Parathyroid adenoma (tissue), 2 donors: ENCODE measurements around the gene NADK2.

Source experiments
- H2AFZ ChIP-seq: fragments of 300-600 bp; sonication (generic); one replicate; pipeline ENCODE4 v1.7.0; 2017; ENCODE audit warnings: antibody characterized with exemption, mild to moderate bottlenecking
- H3K27ac ChIP-seq: fragments of 300-600 bp; sonication (generic); one replicate; pipeline ENCODE4 v1.7.0; 2017
- H3K27me3 ChIP-seq: fragments of 300-600 bp; sonication (generic); one replicate; pipeline ENCODE4 v1.7.0; 2017; ENCODE audit warnings: low read length; ENCODE audit not compliant: control insufficient read depth, insufficient read depth
- H3K36me3 ChIP-seq: fragments of 300-600 bp; sonication (generic); one replicate; pipeline ENCODE4 v1.7.0; 2017; ENCODE audit warnings: low read length; ENCODE audit not compliant: control insufficient read depth, insufficient read depth
- H3K4me1 ChIP-seq: fragments of 300-600 bp; sonication (generic); one replicate; pipeline ENCODE4 v1.7.0; 2017; ENCODE audit warnings: control low read depth
- H3K4me2 ChIP-seq: fragments of 300-600 bp; sonication (generic); one replicate; pipeline ENCODE4 v1.7.0; 2017; ENCODE audit warnings: low read length
- H3K4me3 ChIP-seq: fragments of 300-600 bp; sonication (generic); one replicate; pipeline ENCODE4 v1.7.0; 2017; ENCODE audit warnings: low read depth, low read length
- H3K79me2 ChIP-seq: fragments of 300-600 bp; sonication (generic); one replicate; pipeline ENCODE4 v1.7.0; 2017; ENCODE audit warnings: control low read depth
- H3K9ac ChIP-seq: fragments of 300-600 bp; sonication (generic); one replicate; pipeline ENCODE4 v1.7.0; 2017; ENCODE audit warnings: mild to moderate bottlenecking
- H3K9me3 ChIP-seq: fragments of 300-600 bp; sonication (generic); one replicate; pipeline ENCODE4 v1.7.0; 2017; ENCODE audit warnings: low read length; ENCODE audit not compliant: control insufficient read depth
- TF ChIP-seq, protein P1 (sequence below): fragments of 300-600 bp; sonication (generic); IDR thresholded peaks from one replicate; pipeline ENCODE4 v1.7.0; 2017; ENCODE audit warnings: antibody characterized with exemption, mild to moderate bottlenecking
- donor health status: primary hyperparathyroidism.

Gene NADK2

DNA sequence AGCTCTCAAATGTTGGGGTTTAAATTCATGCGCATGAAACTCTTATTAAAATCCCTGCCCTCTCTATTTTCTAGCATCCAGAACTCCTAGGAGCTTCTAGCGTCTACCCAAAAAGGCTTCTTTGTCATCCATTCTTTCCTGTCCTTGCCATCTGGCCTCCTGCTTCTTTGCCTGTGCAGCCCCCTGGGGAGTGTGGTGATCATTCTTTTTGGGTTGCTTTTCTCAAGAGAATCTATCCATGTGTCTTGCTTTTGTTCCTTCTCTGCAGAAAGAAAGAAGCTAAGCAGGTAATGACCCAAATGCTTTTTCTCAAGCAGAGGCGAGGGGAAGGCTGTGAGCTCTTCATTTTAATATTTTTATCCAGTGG is 63.2 kb downstream of the NADK2 start:
- Histone ChIP-seq H3K4me2 (no peak overlapping the region), H3K79me2 (no peaks in the 10 kb centered on the region), H3K4me1 (no peaks in the 10 kb centered on the region), H3K9me3 (no peaks in the 10 kb centered on the region), H3K27ac (no peak overlapping the region), H3K27me3 (no peaks in the 10 kb centered on the region), H2AFZ (no peak overlapping the region), H3K9ac (no peak overlapping the region), H3K4me3 (no peak overlapping the region), H3K36me3 (no peaks in the 10 kb centered on the region)
- TF ChIP-seq, protein P1, sequence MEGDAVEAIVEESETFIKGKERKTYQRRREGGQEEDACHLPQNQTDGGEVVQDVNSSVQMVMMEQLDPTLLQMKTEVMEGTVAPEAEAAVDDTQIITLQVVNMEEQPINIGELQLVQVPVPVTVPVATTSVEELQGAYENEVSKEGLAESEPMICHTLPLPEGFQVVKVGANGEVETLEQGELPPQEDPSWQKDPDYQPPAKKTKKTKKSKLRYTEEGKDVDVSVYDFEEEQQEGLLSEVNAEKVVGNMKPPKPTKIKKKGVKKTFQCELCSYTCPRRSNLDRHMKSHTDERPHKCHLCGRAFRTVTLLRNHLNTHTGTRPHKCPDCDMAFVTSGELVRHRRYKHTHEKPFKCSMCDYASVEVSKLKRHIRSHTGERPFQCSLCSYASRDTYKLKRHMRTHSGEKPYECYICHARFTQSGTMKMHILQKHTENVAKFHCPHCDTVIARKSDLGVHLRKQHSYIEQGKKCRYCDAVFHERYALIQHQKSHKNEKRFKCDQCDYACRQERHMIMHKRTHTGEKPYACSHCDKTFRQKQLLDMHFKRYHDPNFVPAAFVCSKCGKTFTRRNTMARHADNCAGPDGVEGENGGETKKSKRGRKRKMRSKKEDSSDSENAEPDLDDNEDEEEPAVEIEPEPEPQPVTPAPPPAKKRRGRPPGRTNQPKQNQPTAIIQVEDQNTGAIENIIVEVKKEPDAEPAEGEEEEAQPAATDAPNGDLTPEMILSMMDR, result no peak

DNA sequence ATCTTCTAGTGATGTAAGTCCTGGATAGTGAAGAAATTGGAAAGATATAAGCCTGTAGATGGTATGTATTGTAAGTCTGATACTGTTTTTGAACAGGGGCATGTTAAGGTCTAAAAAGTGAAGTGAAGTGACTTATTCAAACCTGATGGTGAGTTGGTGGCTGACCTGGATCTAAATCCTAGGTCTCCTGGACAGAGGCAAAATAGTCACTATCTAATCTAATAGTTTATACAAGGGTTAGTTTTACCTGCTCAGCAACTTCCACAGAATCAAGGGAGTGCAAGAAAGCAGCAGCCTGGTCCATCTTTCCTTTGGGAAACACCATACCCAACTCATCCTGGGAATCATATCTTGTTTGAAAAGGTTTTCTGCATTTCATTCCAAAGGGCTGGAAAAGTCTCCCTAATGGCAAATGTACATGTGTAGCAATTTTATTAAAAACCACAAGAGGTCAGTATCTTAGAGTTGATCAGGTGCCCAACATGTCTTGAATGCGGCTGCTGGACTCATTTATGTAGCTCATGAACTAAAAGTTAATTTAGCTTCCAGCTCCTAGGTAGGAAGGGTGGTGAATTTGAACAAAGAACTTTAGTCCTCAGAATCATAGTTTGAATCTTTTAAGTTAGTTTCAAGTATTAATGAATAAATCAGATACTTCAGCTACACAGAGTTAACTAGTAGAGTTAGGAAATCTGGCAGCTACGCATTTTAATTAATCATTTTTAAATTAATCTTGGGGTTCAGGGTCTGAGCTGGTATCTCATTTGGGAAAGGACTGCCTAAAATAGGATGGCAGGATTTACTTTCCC is 63.8 kb downstream of the NADK2 start:
- Histone ChIP-seq H3K4me2 (no peak overlapping the region), H2AFZ (no peak overlapping the region), H3K36me3 (no peaks in the 10 kb centered on the region), H3K9me3 (no peaks in the 10 kb centered on the region), H3K79me2 (no peaks in the 10 kb centered on the region), H3K9ac (no peak overlapping the region), H3K4me1 (no peaks in the 10 kb centered on the region), H3K4me3 (no peak overlapping the region), H3K27me3 (no peaks in the 10 kb centered on the region), H3K27ac (no peak overlapping the region)
- TF ChIP-seq, protein P1, result peak; percentile 45

- Histone ChIP-seq H3K4me3 (no peak overlapping the region), H3K27ac (no peak overlapping the region), H3K4me2 (no peak overlapping the region), H3K9ac (no peak overlapping the region), H3K36me3 (no peaks in the 10 kb centered on the region), H3K4me1 (no peaks in the 10 kb centered on the region), H2AFZ (no peak overlapping the region), H3K9me3 (no peaks in the 10 kb centered on the region), H3K27me3 (no peaks in the 10 kb centered on the region), H3K79me2 (no peaks in the 10 kb centered on the region)
- TF ChIP-seq, protein P1, result no peak
These were observed 64.6 kb downstream of the NADK2 start for GRCh38 chr5:36177154-36177553.

DNA sequence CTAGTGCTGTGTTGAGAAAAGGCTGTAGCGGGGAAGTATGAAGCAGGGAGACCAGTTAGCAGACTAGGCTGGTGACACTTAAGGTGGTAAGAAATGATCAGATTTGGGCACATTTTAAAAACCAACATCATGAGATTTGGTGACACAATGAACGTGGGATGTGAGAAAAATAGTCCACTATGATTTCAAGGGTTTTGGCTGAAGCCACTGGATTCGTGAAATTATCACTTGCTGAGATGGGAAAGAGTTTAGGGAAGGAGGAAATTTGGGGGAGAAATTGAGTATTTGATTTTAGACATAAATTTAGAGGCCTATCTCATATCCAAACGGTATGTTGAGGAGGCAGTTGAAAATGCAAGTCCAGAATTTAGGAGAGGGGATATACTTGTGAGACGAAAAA is 66.7 kb downstream of the NADK2 start:
- Histone ChIP-seq H3K79me2 (no peaks in the 10 kb centered on the region), H2AFZ (no peak overlapping the region), H3K4me1 (no peaks in the 10 kb centered on the region), H3K9me3 (no peaks in the 10 kb centered on the region), H3K9ac (no peak overlapping the region), H3K27me3 (no peaks in the 10 kb centered on the region), H3K36me3 (no peaks in the 10 kb centered on the region), H3K4me3 (no peak overlapping the region), H3K27ac (no peak overlapping the region), H3K4me2 (no peak overlapping the region)
- TF ChIP-seq, protein P1, result no peak

DNA sequence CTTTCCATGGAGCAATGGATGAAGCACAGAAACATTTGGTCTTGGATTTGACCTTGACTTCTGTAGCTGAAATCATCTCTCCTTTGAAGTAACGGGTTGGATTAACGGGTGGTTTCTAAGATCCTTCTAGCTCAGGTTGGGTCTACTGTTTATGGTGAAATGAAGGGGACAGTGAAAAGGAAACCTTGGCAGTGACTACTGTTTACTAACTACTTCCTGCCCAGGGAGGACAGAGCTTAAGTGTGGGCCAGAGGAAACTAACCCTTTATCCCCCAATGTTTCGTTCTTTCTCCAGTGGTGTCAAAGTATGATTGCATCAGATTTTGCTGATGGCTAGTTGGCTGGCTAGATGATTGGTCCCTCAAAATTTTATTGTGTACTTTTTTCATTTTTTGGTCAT is 67.6 kb downstream of the NADK2 start:
- H3K79me2 ChIP-seq, result no peaks in the 10 kb centered on the region
- no peaks in the 10 kb centered on the region for H3K4me1 ChIP-seq
- no peak overlapping the region for H3K4me3 ChIP-seq
- TF ChIP-seq, protein P1, result no peak
- H3K9ac ChIP-seq, result no peak overlapping the region
- no peaks in the 10 kb centered on the region for H3K27me3 ChIP-seq
- H2AFZ ChIP-seq, result no peak overlapping the region
- no peaks in the 10 kb centered on the region for H3K9me3 ChIP-seq
- H3K4me2 ChIP-seq, result no peak overlapping the region
- no peaks in the 10 kb centered on the region for H3K36me3 ChIP-seq
- no peak overlapping the region for H3K27ac ChIP-seq
